Peyer's patch (tissue), 4 donors: ENCODE results near the gene BEST1. TPM values are rescaled to one million over a fixed set of nuclear protein-coding genes. Genes with fewer than 3 reads are reported as not detected.

Experiments
- DNase-seq, 3 donors: peaks; one replicate each; pipeline ENCODE4 v3.0.0-alpha.2; 2017 to 2019
- H3K27ac ChIP-seq, 4 donors: fragments of 200-600 bp; sonication (generic); one replicate each; pipeline ENCODE4 v1.5.1; 2016 to 2019
- H3K27me3 ChIP-seq, 2 donors: fragments of 200-600 bp; sonication (generic); one replicate each; pipeline ENCODE4 v1.5.1; 2019
- H3K36me3 ChIP-seq, 3 donors: fragments of 200-600 bp; sonication (generic); one replicate each; pipeline ENCODE4 v1.5.1; 2016 to 2019
- H3K4me1 ChIP-seq, 4 donors: fragments of 200-600 bp; sonication (generic); one replicate each; pipeline ENCODE4 v1.5.1; 2016 to 2019
- H3K4me3 ChIP-seq, 4 donors: fragments of 200-600 bp; sonication (generic); 1 replicate in 3 of 4; 2 replicates in 1 of 4; pipeline ENCODE4 v1.5.1; 2016 to 2019; ENCODE audit warnings: mild to moderate bottlenecking in 1 of 4
- H3K9me3 ChIP-seq, 4 donors: fragments of 200-600 bp; sonication (generic); one replicate each; pipeline ENCODE4 v1.5.1; 2016 to 2019; ENCODE audit warnings: mild to moderate bottlenecking in 1 of 4
- CTCF ChIP-seq, 6 experiments: fragments of 450-650 bp in 4 of 6; fragments of 200-600 bp in 2 of 6; sonication (generic) in 1 of 6; IDR thresholded peaks; one replicate each; pipeline ENCODE4 v1.5.1; 2017 to 2019; ENCODE audit warnings: antibody characterized with exemption in 6 of 6, mild to moderate bottlenecking in 3 of 6, moderate library complexity in 1 of 6
- POLR2A ChIP-seq, 2 donors: fragments of 450-650 bp; IDR thresholded peaks; one replicate each; pipeline ENCODE4 v1.5.1; 2017; ENCODE audit warnings: antibody characterized with exemption in 2 of 2, mild to moderate bottlenecking in 2 of 2, moderate library complexity in 2 of 2
- total RNA-seq, 4 donors: library from RNA; depleted of rRNA; stranded (reverse); fragments of >200 nt; gene quantifications; one replicate each; pipeline ENCODE4 v1.1.0, GENCODE V29; 2016

The BEST1 gene
- total RNA-seq, 4 donors from 2014 or later: 0.47 to 4.1 (median 2.3) TPM

- DNase-seq: peak in 1 of 3 donors; percentile 38
- Histone ChIP-seq H3K27me3 (peaks cover 0 to 5% of the 10 kb centered on the region in 2 donors), H3K9me3 (no peaks in the 10 kb centered on the region), H3K36me3 (no peaks in the 10 kb centered on the region), H3K27ac (no peak overlapping the region), H3K4me3 (no peak overlapping the region), H3K4me1 (peaks cover 0 to 22% (median 4%) of the 10 kb centered on the region in 4 donors)
- TF ChIP-seq POLR2A (IDR thresholded peaks at IDR 0.05): no peak
- TF ChIP-seq CTCF (IDR thresholded peaks at IDR 0.05): no peak
Observed at GRCh38 chr11:61912991-61913698, 37.0 kb upstream of the BEST1 start.

GRCh38 chr11:61913699-61914395 is 36.3 kb upstream of the BEST1 start:
- Histone ChIP-seq H3K4me1 (peaks cover 0 to 22% (median 4%) of the 10 kb centered on the region in 4 donors), H3K9me3 (no peaks in the 10 kb centered on the region), H3K27ac (no peak overlapping the region), H3K36me3 (no peaks in the 10 kb centered on the region), H3K27me3 (peaks cover 0 to 5% of the 10 kb centered on the region in 2 donors), H3K4me3 (no peak overlapping the region)
- no peak for TF ChIP-seq POLR2A (IDR thresholded peaks at IDR 0.05)
- no peak for TF ChIP-seq CTCF (IDR thresholded peaks at IDR 0.05)
- DNase-seq: peak in 1 of 3 donors; percentile 41

- DNase-seq: peak in 1 of 3 donors; percentile 18
- Histone ChIP-seq H3K4me3 (no peak overlapping the region), H3K4me1 (peaks cover 0 to 15% (median 4%) of the 10 kb centered on the region in 4 donors), H3K36me3 (no peaks in the 10 kb centered on the region), H3K9me3 (no peaks in the 10 kb centered on the region), H3K27ac (no peak overlapping the region), H3K27me3 (peaks cover 0 to 5% of the 10 kb centered on the region in 2 donors)
- TF ChIP-seq CTCF (IDR thresholded peaks at IDR 0.05): no peak
- no peak for TF ChIP-seq POLR2A (IDR thresholded peaks at IDR 0.05)
Observed at GRCh38 chr11:61914471-61915171, 35.5 kb upstream of the BEST1 start.

GRCh38 chr11:61916737-61917333 is 33.3 kb upstream of the BEST1 start:
- peak overlapping the region; percentile 40 to 75 (median 64) for H3K27ac ChIP-seq
- no peaks in the 10 kb centered on the region for H3K9me3 ChIP-seq
- H3K4me3 ChIP-seq: peak overlapping the region; percentile 45 to 75 (median 61)
- no peaks in the 10 kb centered on the region for H3K36me3 ChIP-seq
- H3K4me1 ChIP-seq: peaks cover 0 to 11% (median 4%) of the 10 kb centered on the region in 4 donors
- peaks cover 0 to 5% of the 10 kb centered on the region in 2 donors for H3K27me3 ChIP-seq
- TF ChIP-seq CTCF (IDR thresholded peaks at IDR 0.05) (no peak), POLR2A (IDR thresholded peaks at IDR 0.05) (no peak)
- peak in 1 of 3 donors; percentile 46 for DNase-seq
